GM12865 (cell line): ENCODE data around the gene AMMECR1.

Experiments used
- DNase-seq: peaks from one replicate; pipeline ENCODE4 v3.0.0; 2010; ENCODE audit warnings: low read depth
- H3K4me3 ChIP-seq: 2 replicates; pipeline ENCODE4 v1.5.1; 2011; ENCODE audit warnings: mild to moderate bottlenecking, low read depth, low read length, control low read depth
- TF ChIP-seq, protein P1 (sequence below): IDR thresholded peaks from 2 replicates; pipeline ENCODE4 v1.5.1; 2011; ENCODE audit warnings: low read length, control low read depth, low read depth, inconsistent platforms; ENCODE audit not compliant: insufficient read depth; ENCODE audit errors: missing control alignments

The AMMECR1 gene

DNA sequence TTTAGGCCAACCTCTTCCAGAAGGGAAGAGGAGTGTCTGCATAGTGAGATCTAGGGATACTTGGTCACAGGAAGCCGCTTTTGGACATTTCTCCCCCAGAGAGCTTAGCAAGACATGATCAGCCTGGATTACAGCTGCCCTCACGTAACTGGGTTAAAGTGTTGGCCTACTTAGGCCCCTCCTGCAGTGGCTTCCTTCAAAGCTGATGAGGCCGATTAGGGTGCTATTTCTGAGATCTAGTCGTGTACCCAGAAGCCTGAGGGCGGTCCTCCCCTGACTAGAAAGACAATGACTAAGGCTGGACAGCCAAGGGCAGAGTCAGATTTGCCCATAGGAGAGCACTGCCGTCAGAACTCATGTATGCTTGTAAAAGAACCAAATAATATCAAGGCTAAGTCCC lies 135.0 kb downstream of the AMMECR1 start:
- TF ChIP-seq, protein P1, sequence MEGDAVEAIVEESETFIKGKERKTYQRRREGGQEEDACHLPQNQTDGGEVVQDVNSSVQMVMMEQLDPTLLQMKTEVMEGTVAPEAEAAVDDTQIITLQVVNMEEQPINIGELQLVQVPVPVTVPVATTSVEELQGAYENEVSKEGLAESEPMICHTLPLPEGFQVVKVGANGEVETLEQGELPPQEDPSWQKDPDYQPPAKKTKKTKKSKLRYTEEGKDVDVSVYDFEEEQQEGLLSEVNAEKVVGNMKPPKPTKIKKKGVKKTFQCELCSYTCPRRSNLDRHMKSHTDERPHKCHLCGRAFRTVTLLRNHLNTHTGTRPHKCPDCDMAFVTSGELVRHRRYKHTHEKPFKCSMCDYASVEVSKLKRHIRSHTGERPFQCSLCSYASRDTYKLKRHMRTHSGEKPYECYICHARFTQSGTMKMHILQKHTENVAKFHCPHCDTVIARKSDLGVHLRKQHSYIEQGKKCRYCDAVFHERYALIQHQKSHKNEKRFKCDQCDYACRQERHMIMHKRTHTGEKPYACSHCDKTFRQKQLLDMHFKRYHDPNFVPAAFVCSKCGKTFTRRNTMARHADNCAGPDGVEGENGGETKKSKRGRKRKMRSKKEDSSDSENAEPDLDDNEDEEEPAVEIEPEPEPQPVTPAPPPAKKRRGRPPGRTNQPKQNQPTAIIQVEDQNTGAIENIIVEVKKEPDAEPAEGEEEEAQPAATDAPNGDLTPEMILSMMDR: no peak
- no peak overlapping the region for H3K4me3 ChIP-seq
- no peak for DNase-seq

DNA sequence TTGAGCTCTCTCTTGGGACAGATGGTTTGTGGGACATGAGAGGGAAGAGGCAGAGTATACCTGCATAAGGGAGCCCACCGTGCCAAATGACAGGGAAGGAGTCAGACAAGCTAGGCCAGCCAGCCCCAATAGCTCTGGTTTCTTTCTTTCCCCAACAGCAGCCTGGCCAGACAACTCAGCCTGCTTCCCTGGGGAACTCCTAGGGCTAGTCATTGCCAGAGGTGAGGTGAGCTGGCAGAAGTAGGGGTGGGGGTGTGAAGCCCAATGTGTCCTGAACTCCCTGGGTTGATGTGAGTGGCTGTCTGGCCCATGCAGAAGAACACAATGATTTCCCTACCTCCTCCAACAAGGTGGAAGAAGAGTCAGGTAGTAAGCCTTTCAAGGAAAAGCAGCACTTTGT lies 135.5 kb downstream of the AMMECR1 start:
- H3K4me3 ChIP-seq: no peak overlapping the region
- TF ChIP-seq, protein P1: no peak
- peak; percentile 26 for DNase-seq

DNA sequence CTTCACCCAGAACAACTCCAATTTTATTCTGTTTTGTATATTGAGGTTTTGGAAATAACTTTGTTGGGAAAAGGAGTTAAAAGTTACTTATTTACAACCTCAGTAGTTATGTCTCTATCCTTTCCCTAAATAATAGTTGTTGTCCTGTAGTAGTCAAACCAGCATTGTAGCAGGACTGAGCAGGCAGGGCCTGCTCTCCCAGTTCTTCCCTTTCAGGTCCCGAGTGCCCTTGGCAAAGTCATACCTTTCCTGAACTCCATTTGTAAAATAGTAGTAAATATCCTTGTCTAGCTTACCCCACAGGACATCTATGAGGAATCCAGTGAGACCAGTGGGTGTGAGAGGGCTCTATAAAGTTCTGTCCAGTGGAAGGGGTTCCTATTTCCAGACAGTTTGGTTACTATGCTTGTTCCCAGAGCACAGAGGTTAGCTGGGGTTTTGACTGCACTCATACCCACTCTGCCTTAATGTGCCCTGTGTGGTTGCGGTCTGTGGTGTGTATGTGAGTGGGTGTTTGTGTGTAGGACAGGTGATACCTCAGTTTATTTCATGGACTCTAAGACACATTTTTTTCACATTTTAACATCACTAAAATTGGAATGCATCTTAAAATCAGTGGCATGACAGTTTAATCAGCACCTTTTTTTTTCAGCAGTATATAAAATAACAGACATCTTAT lies 136.3 kb downstream of the AMMECR1 start:
- peak; percentile 32 for DNase-seq
- H3K4me3 ChIP-seq: no peak overlapping the region
- TF ChIP-seq, protein P1: no peak

DNA sequence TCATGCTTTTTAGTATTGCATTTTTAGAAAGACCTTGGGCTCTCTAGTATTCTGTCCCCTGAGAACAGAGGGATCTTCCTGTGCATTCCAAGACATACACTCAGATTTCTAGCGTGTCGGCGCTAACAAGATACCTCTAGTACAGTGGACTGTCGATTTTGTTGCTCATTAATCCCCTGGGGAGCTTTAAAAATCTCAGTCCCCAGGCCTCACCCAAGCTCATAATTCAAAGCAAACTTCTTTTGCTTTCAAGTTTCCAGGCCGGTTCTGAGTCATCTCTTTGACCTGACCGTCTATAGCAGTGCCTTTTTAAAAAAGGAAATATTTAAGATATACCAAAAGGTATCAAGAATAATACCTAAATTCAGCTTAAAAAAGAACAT lies 137.0 kb downstream of the AMMECR1 start:
- TF ChIP-seq, protein P1: no peak
- no peak overlapping the region for H3K4me3 ChIP-seq
- DNase-seq: peak; percentile 68

DNA sequence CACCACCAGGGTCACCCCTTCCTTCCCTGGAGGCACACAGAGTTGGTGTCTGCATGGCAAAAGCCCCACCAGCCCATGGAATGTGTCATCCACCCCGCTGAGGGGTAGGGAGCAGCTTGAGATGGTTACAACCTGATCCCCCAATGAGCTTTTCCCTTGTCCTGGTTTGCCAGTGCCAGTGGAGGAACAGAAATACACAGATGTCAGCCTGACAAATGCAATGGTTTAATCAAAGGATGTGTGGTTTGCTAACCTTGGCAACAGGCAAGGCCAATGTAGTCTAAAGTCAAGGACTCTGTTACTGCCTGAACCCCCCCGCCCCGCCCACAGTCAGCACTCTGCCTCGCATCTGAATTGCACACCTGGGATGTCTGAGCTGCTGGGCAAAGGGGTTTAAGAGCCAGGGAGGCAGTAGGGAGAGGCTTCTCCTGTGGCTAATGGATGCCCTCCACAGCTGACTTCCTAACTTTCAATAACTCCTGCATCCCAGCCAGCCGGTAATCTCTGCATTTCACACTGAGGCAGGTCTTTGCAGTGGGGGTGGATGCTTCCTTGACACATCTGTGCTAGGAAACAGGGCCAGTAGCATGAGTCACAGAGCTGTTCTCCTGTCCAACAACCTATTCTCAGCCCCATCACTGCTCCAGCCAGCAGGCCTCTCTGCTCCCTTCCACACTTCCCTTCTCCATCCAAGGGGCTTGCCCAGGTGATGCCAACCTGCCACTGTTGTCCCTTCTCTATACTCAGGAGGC lies 137.5 kb downstream of the AMMECR1 start:
- TF ChIP-seq, protein P1: no peak
- no peak overlapping the region for H3K4me3 ChIP-seq
- no peak for DNase-seq

DNA sequence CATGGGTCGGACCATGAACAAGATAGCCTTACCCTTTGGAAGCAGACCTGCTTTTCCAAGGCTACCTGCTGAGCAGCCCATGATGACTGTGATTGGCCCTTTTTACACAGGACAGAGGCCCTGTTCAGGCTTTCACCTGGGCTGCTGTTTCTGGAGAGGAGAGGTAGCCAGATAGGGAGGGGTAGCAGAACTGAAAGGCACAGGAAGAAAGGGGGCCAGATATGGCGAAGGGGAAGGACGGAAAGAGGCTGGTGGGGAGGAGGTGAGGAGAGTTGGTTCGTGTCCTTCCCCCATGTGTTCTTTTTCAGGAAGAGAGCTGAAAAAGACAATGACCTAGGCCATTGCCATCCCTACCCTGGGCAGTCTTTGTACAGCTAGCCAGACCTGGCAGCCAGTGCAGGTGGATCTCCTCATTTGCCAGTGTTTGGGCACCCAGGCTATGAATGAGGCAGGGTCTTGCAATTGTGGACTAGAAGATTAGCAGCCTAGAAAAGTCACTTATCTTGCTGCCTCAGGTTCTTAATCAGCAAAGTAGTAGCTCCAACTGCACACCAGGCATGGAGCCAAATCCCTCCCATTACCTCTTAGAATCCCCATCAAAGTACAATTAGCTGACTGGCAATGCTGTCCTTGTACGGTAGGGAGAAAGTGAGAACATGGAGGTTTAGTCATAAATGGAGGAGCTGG lies 139.6 kb downstream of the AMMECR1 start:
- no peak overlapping the region for H3K4me3 ChIP-seq
- TF ChIP-seq, protein P1: no peak
- DNase-seq: no peak
